ENCODE results near the gene STPG1.
A peak's percentile ranks its signal among the peaks of the same experiment; 100 is the strongest.

The STPG1 gene

DNA sequence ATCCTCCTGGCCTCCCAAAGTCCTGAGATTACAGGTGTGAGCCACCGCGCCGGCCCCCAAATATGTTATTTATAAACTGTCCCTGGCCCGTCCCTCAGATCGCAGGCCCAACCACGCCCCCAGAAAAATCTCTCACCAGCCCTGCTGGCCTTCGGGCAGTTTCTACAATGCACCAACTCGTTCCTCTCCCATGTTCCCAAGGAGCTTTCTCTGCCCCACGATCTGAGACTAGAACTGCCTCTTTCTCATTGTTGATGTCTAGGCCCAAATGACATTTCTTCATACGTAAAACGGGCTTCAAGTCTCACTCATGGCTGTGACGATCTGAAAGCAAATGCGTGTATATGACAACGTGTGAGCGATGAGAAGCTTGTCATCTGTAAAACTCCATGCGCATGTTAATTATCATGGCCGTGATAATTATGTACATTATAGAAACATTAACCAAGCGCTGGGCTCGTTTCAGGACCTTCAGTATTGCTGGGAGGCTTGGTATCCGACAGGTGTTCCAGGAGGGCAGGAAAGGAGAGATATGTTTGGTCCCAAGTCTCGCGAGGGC, 1.3 kb upstream of the STPG1 start:
- peak overlapping the region; percentile 89 for H3K4me3 ChIP-seq (replicated peaks; ENCODE audit: low read depth, low read length)
- TF ChIP-seq, protein P1, sequence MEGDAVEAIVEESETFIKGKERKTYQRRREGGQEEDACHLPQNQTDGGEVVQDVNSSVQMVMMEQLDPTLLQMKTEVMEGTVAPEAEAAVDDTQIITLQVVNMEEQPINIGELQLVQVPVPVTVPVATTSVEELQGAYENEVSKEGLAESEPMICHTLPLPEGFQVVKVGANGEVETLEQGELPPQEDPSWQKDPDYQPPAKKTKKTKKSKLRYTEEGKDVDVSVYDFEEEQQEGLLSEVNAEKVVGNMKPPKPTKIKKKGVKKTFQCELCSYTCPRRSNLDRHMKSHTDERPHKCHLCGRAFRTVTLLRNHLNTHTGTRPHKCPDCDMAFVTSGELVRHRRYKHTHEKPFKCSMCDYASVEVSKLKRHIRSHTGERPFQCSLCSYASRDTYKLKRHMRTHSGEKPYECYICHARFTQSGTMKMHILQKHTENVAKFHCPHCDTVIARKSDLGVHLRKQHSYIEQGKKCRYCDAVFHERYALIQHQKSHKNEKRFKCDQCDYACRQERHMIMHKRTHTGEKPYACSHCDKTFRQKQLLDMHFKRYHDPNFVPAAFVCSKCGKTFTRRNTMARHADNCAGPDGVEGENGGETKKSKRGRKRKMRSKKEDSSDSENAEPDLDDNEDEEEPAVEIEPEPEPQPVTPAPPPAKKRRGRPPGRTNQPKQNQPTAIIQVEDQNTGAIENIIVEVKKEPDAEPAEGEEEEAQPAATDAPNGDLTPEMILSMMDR (IDR thresholded peaks at IDR 0.05; ENCODE audit: low read length, missing control alignments), result no peak
- DNase-seq (ENCODE audit: low read depth), result no peak

DNA sequence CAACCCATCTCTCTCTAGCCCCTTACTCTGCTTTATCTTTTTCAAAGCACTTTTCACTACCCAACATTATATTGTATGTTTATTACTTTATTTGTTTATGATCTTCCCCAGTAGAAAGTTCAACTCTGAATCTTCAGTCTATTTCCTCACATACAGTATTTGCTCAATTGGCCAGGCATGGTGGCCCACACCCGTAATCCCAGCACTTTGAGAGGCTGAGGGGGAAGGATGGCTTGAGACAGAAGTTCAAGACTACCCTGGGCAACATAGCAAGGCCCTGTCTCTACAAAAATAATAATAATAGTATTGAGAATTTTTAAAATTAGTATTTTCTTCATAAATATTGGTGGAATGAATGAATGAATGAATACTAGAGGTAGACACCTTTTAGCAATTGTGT, 1.2 kb downstream of the STPG1 start:
- DNase-seq (ENCODE audit: low read depth), result no peak
- H3K4me3 ChIP-seq (replicated peaks; ENCODE audit: low read depth, low read length), result no peak overlapping the region
- TF ChIP-seq, protein P1 (IDR thresholded peaks at IDR 0.05; ENCODE audit: low read length, missing control alignments), result no peak

DNA sequence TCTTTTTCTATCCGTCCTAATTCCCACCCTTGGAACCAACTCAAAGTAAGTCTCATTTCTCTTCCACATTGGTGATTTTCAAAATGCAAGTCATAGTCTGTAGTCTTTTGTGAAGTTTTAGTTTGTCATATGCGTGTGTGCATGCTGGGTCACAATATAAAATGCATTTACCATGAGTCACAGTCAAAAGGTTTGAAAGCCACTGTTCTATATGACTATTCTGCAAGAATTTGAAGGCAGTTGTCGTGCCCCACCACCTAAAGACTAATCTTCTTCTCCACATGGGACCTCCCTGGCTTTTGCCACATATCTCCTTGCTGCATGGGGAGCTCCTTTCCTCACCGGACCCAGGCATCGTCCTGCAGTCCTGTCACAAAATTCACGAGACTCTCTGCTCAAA, 1.6 kb downstream of the STPG1 start:
- TF ChIP-seq, protein P1 (IDR thresholded peaks at IDR 0.05; ENCODE audit: low read length, missing control alignments), result no peak
- no peak for DNase-seq (ENCODE audit: low read depth)
- H3K4me3 ChIP-seq (replicated peaks; ENCODE audit: low read depth, low read length), result no peak overlapping the region

DNA sequence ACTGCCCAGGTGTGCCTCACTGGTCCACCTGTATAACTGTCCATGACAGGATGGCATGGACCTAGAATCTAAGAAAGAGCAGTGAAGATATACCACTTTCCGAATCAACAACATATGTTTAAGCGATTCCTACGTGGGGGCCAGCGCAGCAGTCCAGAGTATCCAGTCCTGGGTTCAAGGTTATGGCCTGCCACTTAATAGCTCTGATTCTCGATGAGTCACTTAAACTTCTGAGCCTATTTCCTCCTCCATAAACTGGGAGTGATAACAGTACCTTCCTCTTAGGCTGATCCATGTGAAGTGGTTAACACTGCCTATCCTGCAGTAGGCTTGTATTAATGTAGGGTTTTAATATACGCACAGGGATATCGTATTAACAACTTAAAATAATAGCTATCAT, 2.8 kb downstream of the STPG1 start:
- TF ChIP-seq, protein P1 (IDR thresholded peaks at IDR 0.05; ENCODE audit: low read length, missing control alignments), result no peak

DNA sequence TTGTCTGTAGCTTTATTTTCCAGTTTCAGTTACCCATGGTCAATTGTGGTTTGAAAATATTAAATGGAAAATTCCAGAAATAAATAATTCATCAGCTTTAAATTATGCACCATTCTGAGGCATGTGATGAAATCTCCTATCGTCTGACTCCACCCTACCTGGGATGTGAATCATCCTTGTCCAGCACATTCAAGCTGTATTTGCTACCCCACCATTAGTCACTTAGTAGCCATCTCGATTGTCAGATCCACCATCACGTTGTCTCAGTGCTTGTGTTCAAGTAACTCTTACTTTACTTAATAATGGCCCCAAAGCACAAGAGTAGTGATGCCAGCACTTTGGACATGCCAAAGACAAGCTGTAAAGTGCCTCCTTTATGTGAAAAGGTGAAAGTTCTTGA, 4.0 kb downstream of the STPG1 start:
- no peak overlapping the region for H3K4me3 ChIP-seq (replicated peaks; ENCODE audit: low read depth, low read length)
- DNase-seq (ENCODE audit: low read depth), result peak; percentile 62
- TF ChIP-seq, protein P1 (IDR thresholded peaks at IDR 0.05; ENCODE audit: low read length, missing control alignments), result no peak

More for the DNA sequence above, 2.8 kb downstream of the STPG1 start:
- H3K4me3 ChIP-seq (replicated peaks; ENCODE audit: low read depth, low read length), result no peak overlapping the region
- no peak for DNase-seq (ENCODE audit: low read depth)

DNA sequence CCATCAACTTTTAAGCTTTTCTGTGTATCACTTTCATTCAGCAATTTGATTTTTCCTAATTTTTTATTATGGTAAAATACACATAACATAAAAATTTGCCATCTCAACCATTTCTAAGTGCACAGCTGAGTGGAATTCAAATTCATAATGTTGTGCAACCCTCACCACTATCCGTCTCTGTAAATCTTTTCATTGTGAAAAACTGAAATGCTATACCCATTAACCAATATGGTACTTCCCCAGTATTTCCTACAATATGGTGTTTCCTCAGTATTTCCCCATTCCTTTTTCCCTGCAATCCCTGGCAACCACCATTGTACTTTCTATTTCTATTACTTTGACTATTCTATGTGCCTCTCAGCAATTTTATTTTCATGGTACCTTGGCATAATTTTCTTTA, 6.8 kb downstream of the STPG1 start:
- DNase-seq (ENCODE audit: low read depth), result no peak
- H3K4me3 ChIP-seq (replicated peaks; ENCODE audit: low read depth, low read length), result no peak overlapping the region
- TF ChIP-seq, protein P1 (IDR thresholded peaks at IDR 0.05; ENCODE audit: low read length, missing control alignments), result no peak

DNA sequence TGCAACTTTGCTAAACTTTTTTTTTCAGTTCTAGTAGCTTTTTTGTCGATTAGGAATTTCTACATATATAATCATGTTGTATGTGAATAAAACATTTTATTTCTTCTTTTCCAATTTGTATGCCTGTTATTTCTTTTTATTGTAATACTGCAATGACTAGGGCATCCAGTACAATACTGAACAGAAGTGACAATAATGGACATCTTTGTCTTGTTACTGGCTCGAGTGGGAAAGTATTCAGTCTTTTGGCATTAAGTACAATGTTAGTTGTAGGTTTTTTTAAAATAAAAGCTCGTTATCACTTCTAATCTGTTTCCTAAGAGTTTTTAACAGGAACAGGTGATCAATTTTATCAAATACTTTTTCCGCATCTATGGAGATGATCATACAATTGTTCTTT, 9.8 kb downstream of the STPG1 start:
- DNase-seq (ENCODE audit: low read depth), result no peak
- H3K4me3 ChIP-seq (replicated peaks; ENCODE audit: low read depth, low read length), result no peak overlapping the region
- TF ChIP-seq, protein P1 (IDR thresholded peaks at IDR 0.05; ENCODE audit: low read length, missing control alignments), result no peak
